CD4-positive, alpha-beta T cell (primary cell): Measurements from ENCODE around the gene PRND. TPM values are rescaled to one million over a fixed set of nuclear protein-coding genes. Genes with fewer than 3 reads are reported as not detected.

Experiments used
- ATAC-seq: fragments of 200-7000 bp; cut with Tn5 transposase; one replicate; pipeline ENCODE4 v1.10.0; 2022; ENCODE audit warnings: mild to moderate bottlenecking; ENCODE audit not compliant: poor library complexity
- CTCF ChIA-PET: fragments of 350-600 bp; sonication (Branson Sonifier 250); formaldehyde crosslinking; loops from one replicate; lab custom pipeline; 2021; ENCODE audit warnings: antibody characterized with exemption, inconsistent platforms; lab: Charles Lee
- POLR2A ChIA-PET: fragments of 350-600 bp; sonication (Branson Sonifier 250); formaldehyde crosslinking; loops from one replicate; lab custom pipeline; 2021; ENCODE audit warnings: antibody characterized with exemption, inconsistent platforms; lab: Charles Lee
- DNase-seq, 14 experiments: peaks; one replicate each; pipeline ENCODE4 v3.0.0-alpha.2; 2013 to 2020; ENCODE audit warnings: mixed read lengths in 2 of 14
- H3K27ac ChIP-seq, 2 donors: one replicate each; pipeline versions ENCODE4 v1.5.1 to v1.7.0; 2013; ENCODE audit warnings: low read length in 2 of 2, low read depth in 1 of 2, mild to moderate bottlenecking in 1 of 2
- H3K27me3 ChIP-seq, 2 experiments: 1 replicate in 1 of 2; 2 replicates in 1 of 2; pipeline versions ENCODE4 v1.6.1 to v1.7.0; 2013; ENCODE audit warnings: low read length in 2 of 2, control low read depth in 1 of 2, mild to moderate bottlenecking in 1 of 2, moderate library complexity in 1 of 2; ENCODE audit not compliant: insufficient read depth in 2 of 2, control insufficient read depth in 1 of 2
- H3K36me3 ChIP-seq: one replicate; pipeline ENCODE4 v1.6.1; 2013; ENCODE audit warnings: low read length, control low read depth; ENCODE audit not compliant: insufficient read depth
- H3K4me1 ChIP-seq: one replicate; pipeline ENCODE4 v1.6.1; 2013; ENCODE audit warnings: low read length, control low read depth; ENCODE audit not compliant: insufficient read depth
- H3K4me3 ChIP-seq: one replicate; pipeline ENCODE4 v1.5.1; 2013; ENCODE audit warnings: mild to moderate bottlenecking, low read length, moderate library complexity
- H3K9me3 ChIP-seq, 2 experiments: 1 replicate in 1 of 2; 2 replicates in 1 of 2; pipeline versions ENCODE4 v1.6.1 to v1.7.0; 2013; ENCODE audit warnings: low read length in 2 of 2, mild to moderate bottlenecking in 2 of 2, control low read depth in 1 of 2, moderate library complexity in 1 of 2; ENCODE audit not compliant: control insufficient read depth in 1 of 2, insufficient read depth in 1 of 2
- H3K27ac Mint-ChIP-seq: one replicate; pipeline ENCODE4 v1.8.0; 2020; ENCODE audit warnings: mixed read lengths
- H3K27me3 Mint-ChIP-seq: one replicate; pipeline ENCODE4 v1.8.0; 2021; ENCODE audit warnings: mixed read lengths
- H3K36me3 Mint-ChIP-seq: one replicate; pipeline ENCODE4 v1.8.0; 2021; ENCODE audit warnings: low read depth, mixed read lengths
- H3K4me1 Mint-ChIP-seq: one replicate; pipeline ENCODE4 v1.8.0; 2021; ENCODE audit warnings: low read depth, mixed read lengths
- H3K4me3 Mint-ChIP-seq: one replicate; pipeline ENCODE4 v1.8.0; 2020; ENCODE audit warnings: mild to moderate bottlenecking, mixed read lengths
- H3K9me3 Mint-ChIP-seq: one replicate; pipeline ENCODE4 v1.8.0; 2020; ENCODE audit warnings: mixed read lengths
- intact Hi-C, 2 experiments: fragments of 100-400 bp; cut with DNase I in 1 of 2; cut with micrococcal nuclease in 1 of 2; formaldehyde crosslinking; loops; one replicate each; pipeline versions ENCODE4 v1.15.1 to v1.9.0; 2023 to 2025; cut with DNase I, micrococcal nuclease
- total RNA-seq, 174 experiments: library from RNA in 2 of 174; stranded (reverse) in 2 of 174; gene quantifications; one replicate each; pipeline ENCODE4 v1.2.3 and lab custom pipeline; 2021 to 2026
- TF ChIP-seq, protein P1 (sequence below): fragments of 200-600 bp; IDR thresholded peaks from one replicate; pipeline ENCODE4 v1.8.0; 2022; ENCODE audit warnings: antibody characterized with exemption, mild to moderate bottlenecking

PRND gene
- total RNA-seq, 2 experiments from 2014 or later, result not detected

DNA sequence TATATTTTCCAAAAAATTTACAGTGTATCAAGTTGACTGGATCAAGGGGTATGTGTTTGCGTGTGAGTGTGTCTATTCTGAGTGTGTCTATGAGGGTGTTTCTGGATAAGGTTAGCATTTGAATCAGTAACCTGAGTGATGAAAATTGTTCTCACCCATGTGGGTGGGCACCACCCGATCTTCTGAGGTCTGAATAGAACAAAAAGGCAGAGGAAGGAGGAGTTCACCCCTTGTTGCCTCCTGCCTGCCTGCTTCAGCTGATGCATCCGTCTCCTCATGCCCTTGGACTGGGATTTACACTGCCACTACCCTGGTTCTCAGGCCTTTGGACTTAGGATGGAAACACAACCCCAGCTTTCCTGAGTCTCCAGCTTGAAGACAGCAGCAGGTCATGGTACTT, 13.7 kb upstream of the PRND start:
- ChIA-PET CTCF (no interaction called here), POLR2A (no interaction called here)
- intact Hi-C loops, result loop anchor here in 1 of 2 experiments (5.0 kb wide), 1 partner anchor 46 kb away; no protein-coding TSS in a partner anchor
- Mint-ChIP-seq H3K36me3 (no peaks in the 10 kb centered on the region), H3K27ac (no peak overlapping the region), H3K4me3 (no peak overlapping the region), H3K9me3 (no peaks in the 10 kb centered on the region), H3K27me3 (no peaks in the 10 kb centered on the region), H3K4me1 (no peaks in the 10 kb centered on the region)
- H3K4me3 ChIP-seq, result no peak overlapping the region
- H3K27ac ChIP-seq, result no peak overlapping the region
- no peaks in the 10 kb centered on the region for H3K9me3 ChIP-seq
- no peak for ATAC-seq
- no peaks in the 10 kb centered on the region for H3K27me3 ChIP-seq
- H3K36me3 ChIP-seq, result no peaks in the 10 kb centered on the region
- DNase-seq, result no peak
- peaks cover 3% of the 10 kb centered on the region for H3K4me1 ChIP-seq
- TF ChIP-seq, protein P1, sequence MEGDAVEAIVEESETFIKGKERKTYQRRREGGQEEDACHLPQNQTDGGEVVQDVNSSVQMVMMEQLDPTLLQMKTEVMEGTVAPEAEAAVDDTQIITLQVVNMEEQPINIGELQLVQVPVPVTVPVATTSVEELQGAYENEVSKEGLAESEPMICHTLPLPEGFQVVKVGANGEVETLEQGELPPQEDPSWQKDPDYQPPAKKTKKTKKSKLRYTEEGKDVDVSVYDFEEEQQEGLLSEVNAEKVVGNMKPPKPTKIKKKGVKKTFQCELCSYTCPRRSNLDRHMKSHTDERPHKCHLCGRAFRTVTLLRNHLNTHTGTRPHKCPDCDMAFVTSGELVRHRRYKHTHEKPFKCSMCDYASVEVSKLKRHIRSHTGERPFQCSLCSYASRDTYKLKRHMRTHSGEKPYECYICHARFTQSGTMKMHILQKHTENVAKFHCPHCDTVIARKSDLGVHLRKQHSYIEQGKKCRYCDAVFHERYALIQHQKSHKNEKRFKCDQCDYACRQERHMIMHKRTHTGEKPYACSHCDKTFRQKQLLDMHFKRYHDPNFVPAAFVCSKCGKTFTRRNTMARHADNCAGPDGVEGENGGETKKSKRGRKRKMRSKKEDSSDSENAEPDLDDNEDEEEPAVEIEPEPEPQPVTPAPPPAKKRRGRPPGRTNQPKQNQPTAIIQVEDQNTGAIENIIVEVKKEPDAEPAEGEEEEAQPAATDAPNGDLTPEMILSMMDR, result no peak

DNA sequence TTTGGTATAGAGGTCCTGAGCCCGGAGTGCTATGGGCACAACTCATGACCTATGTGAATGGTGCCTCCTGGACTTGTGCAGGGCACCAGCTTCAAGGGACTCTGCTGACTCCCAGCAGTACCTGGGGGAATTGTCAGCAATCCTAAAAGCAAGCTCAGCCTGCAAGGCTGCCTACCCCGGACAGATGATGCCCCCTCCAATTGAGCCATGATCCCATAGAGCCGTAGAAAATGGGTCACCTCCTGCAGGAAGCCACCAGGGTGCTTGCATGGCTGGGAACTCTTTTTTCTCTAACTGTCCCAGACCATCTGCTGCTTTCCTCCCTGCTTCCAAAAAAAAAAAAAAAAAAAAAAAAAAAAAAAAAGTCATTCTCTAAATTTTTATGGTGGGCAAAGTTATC, 12.9 kb upstream of the PRND start:
- intact Hi-C loops, result loop anchor here in 1 of 2 experiments (5.0 kb wide), 1 partner anchor 47 kb away; no protein-coding TSS in a partner anchor
- no peak for ATAC-seq
- TF ChIP-seq, protein P1, result no peak
- no peaks in the 10 kb centered on the region for H3K27me3 Mint-ChIP-seq
- ChIA-PET CTCF (no interaction called here), POLR2A (no interaction called here)
- Histone ChIP-seq H3K36me3 (no peaks in the 10 kb centered on the region), H3K27me3 (no peaks in the 10 kb centered on the region), H3K4me1 (peaks cover 3% of the 10 kb centered on the region), H3K27ac (no peak overlapping the region), H3K9me3 (no peaks in the 10 kb centered on the region), H3K4me3 (no peak overlapping the region)
- no peaks in the 10 kb centered on the region for H3K36me3 Mint-ChIP-seq
- H3K27ac Mint-ChIP-seq, result no peak overlapping the region
- no peaks in the 10 kb centered on the region for H3K9me3 Mint-ChIP-seq
- H3K4me3 Mint-ChIP-seq, result no peak overlapping the region
- DNase-seq, result no peak
- H3K4me1 Mint-ChIP-seq, result no peaks in the 10 kb centered on the region

DNA sequence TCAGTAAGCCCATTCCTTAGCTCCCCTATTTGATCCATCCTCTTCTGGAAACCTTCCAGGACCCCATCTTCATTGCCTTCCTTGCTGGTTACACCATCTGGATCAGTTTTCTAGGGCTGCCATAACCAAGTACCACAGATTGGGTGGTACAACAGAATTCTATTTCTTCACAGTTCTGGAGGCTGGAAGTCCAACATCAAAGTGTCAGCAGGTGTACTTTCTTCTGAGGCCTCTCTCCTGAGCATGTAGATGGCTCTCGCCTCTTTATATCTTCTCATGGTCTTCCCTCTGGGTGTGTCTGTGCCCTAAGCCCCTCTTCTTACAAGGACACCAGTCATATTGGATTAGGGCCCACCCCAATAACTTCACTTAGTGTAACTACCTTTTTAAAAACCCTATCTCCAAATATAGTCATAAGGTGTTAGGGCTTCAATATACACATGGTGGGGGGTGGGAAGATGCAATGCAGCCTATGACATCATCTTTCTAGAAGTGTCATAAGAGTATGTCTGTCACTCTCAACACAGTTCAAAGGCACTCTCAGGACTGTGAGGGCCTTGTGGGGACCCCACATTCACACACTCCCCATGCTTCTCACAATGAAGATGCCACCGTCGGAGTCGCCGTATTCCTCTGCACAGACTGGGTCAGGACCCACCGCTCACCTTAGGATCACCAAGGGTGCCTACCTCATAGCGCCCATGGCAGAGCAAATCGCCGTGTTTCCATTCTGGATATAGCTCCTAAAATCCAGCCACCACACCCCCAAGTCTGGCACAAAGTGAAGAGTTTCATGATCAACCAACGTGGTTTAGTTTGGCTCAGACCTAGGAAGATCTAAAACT, 12.2 kb upstream of the PRND start:
- no peaks in the 10 kb centered on the region for H3K9me3 Mint-ChIP-seq
- no peak overlapping the region for H3K4me3 ChIP-seq
- H3K4me1 Mint-ChIP-seq, result no peaks in the 10 kb centered on the region
- no peak overlapping the region for H3K4me3 Mint-ChIP-seq
- H3K4me1 ChIP-seq, result peaks cover 3% of the 10 kb centered on the region
- no peaks in the 10 kb centered on the region for H3K36me3 Mint-ChIP-seq
- no peaks in the 10 kb centered on the region for H3K27me3 ChIP-seq
- no peaks in the 10 kb centered on the region for H3K27me3 Mint-ChIP-seq
- TF ChIP-seq, protein P1, result no peak
- no peak for DNase-seq
- no peaks in the 10 kb centered on the region for H3K9me3 ChIP-seq
- ATAC-seq, result no peak
- CTCF ChIA-PET, result no interaction called here
- intact Hi-C loops, result loop anchor here in 1 of 2 experiments (5.0 kb wide), 1 partner anchor 47 kb away; no protein-coding TSS in a partner anchor
- H3K36me3 ChIP-seq, result no peaks in the 10 kb centered on the region
- POLR2A ChIA-PET, result no interaction called here
- no peak overlapping the region for H3K27ac ChIP-seq
- H3K27ac Mint-ChIP-seq, result no peak overlapping the region
